Neural cell (in vitro differentiated cells): Measurements from ENCODE around the gene CBY1. TPM values are rescaled to one million over a fixed set of nuclear protein-coding genes. Genes with fewer than 3 reads are reported as not detected.

Source experiments
- H2AFZ ChIP-seq: fragments of 200-600, 300-800 bp; sonication (generic), shearing (Covaris generic); 2 replicates; pipeline ENCODE4 v1.6.0; 2014; ENCODE audit warnings: low read depth, mild to moderate bottlenecking, antibody characterized with exemption, low read length, moderate library complexity
- H3F3A ChIP-seq: fragments of 200-600 bp; shearing (Covaris generic); 2 replicates; pipeline ENCODE4 v1.6.1; 2016; ENCODE audit warnings: mild to moderate bottlenecking, moderate library complexity, mixed read lengths, antibody characterized with exemption, low read length; ENCODE audit not compliant: insufficient read depth, poor library complexity, severe bottlenecking
- H3K27ac ChIP-seq: fragments of 200-600, 300-800 bp; sonication (generic), shearing (Covaris generic); 2 replicates; pipeline ENCODE4 v1.5.1; 2014; ENCODE audit warnings: mild to moderate bottlenecking, low read length, moderate library complexity
- H3K27me3 ChIP-seq: fragments of 300-800, 200-600 bp; sonication (generic), shearing (Covaris generic); 2 replicates; pipeline ENCODE4 v1.6.0; 2014; ENCODE audit warnings: mild to moderate bottlenecking, low read depth, low read length, moderate library complexity; ENCODE audit not compliant: insufficient read depth
- H3K36me3 ChIP-seq: fragments of 300-800, 200-600 bp; sonication (generic), shearing (Covaris generic); 2 replicates; pipeline ENCODE4 v1.5.1; 2014; ENCODE audit warnings: mild to moderate bottlenecking, antibody characterized with exemption, low read length, moderate library complexity; ENCODE audit not compliant: insufficient read depth
- H3K4me2 ChIP-seq: fragments of 300-800, 200-600 bp; sonication (generic), shearing (Covaris generic); 2 replicates; pipeline ENCODE4 v1.6.0; 2014; ENCODE audit warnings: mild to moderate bottlenecking, low read length
- H3K4me3 ChIP-seq: fragments of 300-800, 200-600 bp; sonication (generic), shearing (Covaris generic); 2 replicates; pipeline ENCODE4 v1.5.1; 2014; ENCODE audit warnings: mild to moderate bottlenecking, low read length, moderate library complexity
- H3K79me2 ChIP-seq: fragments of 200-600 bp; shearing (Covaris generic); replicated peaks from 2 replicates; pipeline ENCODE4 v1.6.0; 2014; ENCODE audit warnings: mild to moderate bottlenecking, low read length, moderate library complexity; ENCODE audit not compliant: insufficient read depth
- H3K9ac ChIP-seq: fragments of 300-800, 200-600 bp; sonication (generic), shearing (Covaris generic); 2 replicates; pipeline ENCODE4 v1.6.1; 2016; ENCODE audit warnings: mild to moderate bottlenecking, low read length, mixed read lengths
- H3K9me2 ChIP-seq: fragments of 200-600 bp; shearing (Covaris generic); 2 replicates; pipeline ENCODE4 v1.6.1; 2016; ENCODE audit warnings: mild to moderate bottlenecking, low read length, mixed read lengths; ENCODE audit not compliant: insufficient read depth
- H3K9me3 ChIP-seq: fragments of 200-600, 300-800 bp; sonication (generic), shearing (Covaris generic); 2 replicates; pipeline ENCODE4 v1.6.1; 2016; ENCODE audit warnings: mild to moderate bottlenecking, mixed run types, low read length, moderate library complexity, mixed read lengths
- H4K20me1 ChIP-seq: fragments of 200-600 bp; shearing (Covaris generic); 2 replicates; pipeline ENCODE4 v1.6.1; 2016; ENCODE audit warnings: mild to moderate bottlenecking, mixed run types; ENCODE audit not compliant: insufficient read depth
- CTCF ChIP-seq: fragments of 450-650 bp; IDR thresholded peaks from 2 replicates; pipeline ENCODE4 v1.5.1; 2014; ENCODE audit warnings: antibody characterized with exemption, mild to moderate bottlenecking, moderate library complexity; ENCODE audit not compliant: poor library complexity, severe bottlenecking
- EP300 ChIP-seq: fragments of 450-650 bp; conservative IDR thresholded peaks from 2 replicates; pipeline ENCODE4 v1.6.1; 2014; ENCODE audit warnings: antibody characterized with exemption, mild to moderate bottlenecking, moderate library complexity; ENCODE audit not compliant: poor library complexity, severe bottlenecking
- EZH2 ChIP-seq: fragments of 200-600, 300-800 bp; shearing (Covaris generic), sonication (generic); IDR thresholded peaks from 2 replicates; pipeline ENCODE4 v1.6.1; 2014; ENCODE audit warnings: antibody characterized with exemption, low read length, borderline replicate concordance, mild to moderate bottlenecking; ENCODE audit not compliant: insufficient read depth, poor library complexity, severe bottlenecking
- MXI1 ChIP-seq: fragments of 450-650 bp; conservative IDR thresholded peaks from 2 replicates; pipeline ENCODE4 v1.6.1; 2014; ENCODE audit warnings: antibody characterized with exemption, mild to moderate bottlenecking; ENCODE audit not compliant: poor library complexity, severe bottlenecking
- POLR2AphosphoS5 ChIP-seq: IDR thresholded peaks from 2 replicates; pipeline ENCODE4 v1.6.1; 2012
- RAD21 ChIP-seq: fragments of 450-650 bp; conservative IDR thresholded peaks from 2 replicates; pipeline ENCODE4 v1.6.1; 2014; ENCODE audit warnings: antibody characterized with exemption, mild to moderate bottlenecking, moderate library complexity
- REST ChIP-seq: IDR thresholded peaks from 2 replicates; pipeline ENCODE4 v1.6.1; 2012; ENCODE audit warnings: borderline replicate concordance
- SMC3 ChIP-seq: fragments of 450-650 bp; conservative IDR thresholded peaks from 2 replicates; pipeline ENCODE4 v1.6.1; 2014; ENCODE audit warnings: antibody characterized with exemption, mild to moderate bottlenecking, moderate library complexity; ENCODE audit not compliant: poor library complexity
- TAF1 ChIP-seq: IDR thresholded peaks from 2 replicates; pipeline ENCODE4 v1.6.1; 2012; ENCODE audit warnings: low read depth
- polyA plus RNA-seq: library from polyadenylated mRNA; depleted of rRNA; stranded (reverse); fragments of >200 nt; gene quantifications from 2 replicates; pipeline ENCODE4 v1.2.3, GENCODE V29; 2014

CBY1 gene
- polyA plus RNA-seq, 1 donor from 2014 or later, result 51.4 TPM

- Histone ChIP-seq H3K9me2 (no peaks in the 10 kb centered on the region), H3K9me3 (no peaks in the 10 kb centered on the region), H3F3A (no peaks in the 10 kb centered on the region), H3K79me2 (peaks cover 58% of the 10 kb centered on the region), H3K4me3 (peak overlapping the region; percentile 98), H3K4me2 (peak overlapping the region; percentile 57), H3K9ac (no peak overlapping the region), H3K27ac (no peak overlapping the region), H2AFZ (no peak overlapping the region), H4K20me1 (no peaks in the 10 kb centered on the region), H3K27me3 (no peaks in the 10 kb centered on the region), H3K36me3 (no peaks in the 10 kb centered on the region)
- TF ChIP-seq REST (no peak), CTCF (no peak), EP300 (no peak), EZH2 (no peak), RAD21 (no peak), SMC3 (no peak), POLR2AphosphoS5 (no peak), MXI1 (no peak), TAF1 (no peak)
Measured at GRCh38 chr22:38707984-38708383, 51.5 kb downstream of the CBY1 start.

GRCh38 chr22:38709306-38709705 lies 52.9 kb downstream of the CBY1 start:
- no peak overlapping the region for H3K27ac ChIP-seq
- H4K20me1 ChIP-seq, result no peaks in the 10 kb centered on the region
- H3K9me3 ChIP-seq, result no peaks in the 10 kb centered on the region

More at GRCh38 chr22:38709306-38709705, 52.9 kb downstream of the CBY1 start:
- TF ChIP-seq TAF1, result no peak
- TF ChIP-seq RAD21, result no peak
- no peak for TF ChIP-seq POLR2AphosphoS5
- TF ChIP-seq EZH2, result no peak
- no peak for TF ChIP-seq SMC3
- no peak for TF ChIP-seq REST
- no peak for TF ChIP-seq MXI1
- no peak for TF ChIP-seq EP300
- no peak for TF ChIP-seq CTCF
- no peaks in the 10 kb centered on the region for H3K9me2 ChIP-seq
- no peaks in the 10 kb centered on the region for H3K27me3 ChIP-seq
- H3K9ac ChIP-seq, result no peak overlapping the region
- no peak overlapping the region for H3K4me3 ChIP-seq
- H3K4me2 ChIP-seq, result no peak overlapping the region
- H2AFZ ChIP-seq, result no peak overlapping the region
- no peaks in the 10 kb centered on the region for H3K36me3 ChIP-seq
- no peaks in the 10 kb centered on the region for H3F3A ChIP-seq
- H3K79me2 ChIP-seq, result peaks cover 69% of the 10 kb centered on the region
